Measurements from ENCODE around the gene SUSD4. TPM values are rescaled to one million over a fixed set of nuclear protein-coding genes. Genes with fewer than 3 reads are reported as not detected.

Gene SUSD4
- total and polyA plus RNA-seq, 3 donors from 2014 or later, result 13.9 to 17.7 (median 13.9) TPM

DNA sequence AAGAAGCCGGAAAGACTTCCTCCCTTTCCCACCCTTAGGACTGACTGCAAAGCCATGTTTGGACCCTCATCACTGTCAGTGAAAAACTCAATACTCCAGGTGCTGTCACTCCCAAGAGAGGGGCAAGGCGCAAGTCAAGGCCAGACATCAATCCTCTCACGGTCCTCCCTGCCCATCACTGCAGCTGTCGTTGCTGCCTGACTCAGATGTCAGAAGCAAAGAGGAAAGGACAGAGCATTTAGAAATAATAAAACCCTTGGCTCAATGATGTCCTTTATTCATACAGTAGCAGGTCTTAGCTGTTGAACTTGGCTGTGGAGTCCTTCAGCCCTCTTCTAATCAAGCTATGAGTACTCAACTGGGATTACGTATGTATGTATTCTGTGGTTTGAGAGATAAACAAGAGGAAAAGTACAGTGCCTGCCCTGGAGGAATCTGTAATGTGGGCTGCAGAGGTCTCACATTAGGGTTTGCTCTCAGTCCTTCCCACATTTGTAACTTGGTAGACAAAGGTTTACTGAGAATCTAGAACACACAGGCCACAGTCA is 13.5 kb downstream of the SUSD4 start:
- TF ChIP-seq, protein P1, sequence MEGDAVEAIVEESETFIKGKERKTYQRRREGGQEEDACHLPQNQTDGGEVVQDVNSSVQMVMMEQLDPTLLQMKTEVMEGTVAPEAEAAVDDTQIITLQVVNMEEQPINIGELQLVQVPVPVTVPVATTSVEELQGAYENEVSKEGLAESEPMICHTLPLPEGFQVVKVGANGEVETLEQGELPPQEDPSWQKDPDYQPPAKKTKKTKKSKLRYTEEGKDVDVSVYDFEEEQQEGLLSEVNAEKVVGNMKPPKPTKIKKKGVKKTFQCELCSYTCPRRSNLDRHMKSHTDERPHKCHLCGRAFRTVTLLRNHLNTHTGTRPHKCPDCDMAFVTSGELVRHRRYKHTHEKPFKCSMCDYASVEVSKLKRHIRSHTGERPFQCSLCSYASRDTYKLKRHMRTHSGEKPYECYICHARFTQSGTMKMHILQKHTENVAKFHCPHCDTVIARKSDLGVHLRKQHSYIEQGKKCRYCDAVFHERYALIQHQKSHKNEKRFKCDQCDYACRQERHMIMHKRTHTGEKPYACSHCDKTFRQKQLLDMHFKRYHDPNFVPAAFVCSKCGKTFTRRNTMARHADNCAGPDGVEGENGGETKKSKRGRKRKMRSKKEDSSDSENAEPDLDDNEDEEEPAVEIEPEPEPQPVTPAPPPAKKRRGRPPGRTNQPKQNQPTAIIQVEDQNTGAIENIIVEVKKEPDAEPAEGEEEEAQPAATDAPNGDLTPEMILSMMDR (IDR thresholded peaks at IDR 0.05), result no peak
- no peak for TF ChIP-seq POLR2A (IDR thresholded peaks at IDR 0.05)
- Histone ChIP-seq H3K4me3 (no peak overlapping the region), H3K27me3 (no peaks in the 10 kb centered on the region), H3K27ac (no peak overlapping the region), H3K9me3 (no peaks in the 10 kb centered on the region), H3K36me3 (ENCODE audit: low read depth, missing control alignments) (no peaks in the 10 kb centered on the region), H3K4me1 (peaks cover 18% of the 10 kb centered on the region)
- intact Hi-C loops (cut with DNase I; ENCODE audit: low total_unique reads), result no loop called here
- 52 to 59% methylated on average over 5 of the region's 5 CpGs for WGBS, 2 donors
- no peak for DNase-seq

DNA sequence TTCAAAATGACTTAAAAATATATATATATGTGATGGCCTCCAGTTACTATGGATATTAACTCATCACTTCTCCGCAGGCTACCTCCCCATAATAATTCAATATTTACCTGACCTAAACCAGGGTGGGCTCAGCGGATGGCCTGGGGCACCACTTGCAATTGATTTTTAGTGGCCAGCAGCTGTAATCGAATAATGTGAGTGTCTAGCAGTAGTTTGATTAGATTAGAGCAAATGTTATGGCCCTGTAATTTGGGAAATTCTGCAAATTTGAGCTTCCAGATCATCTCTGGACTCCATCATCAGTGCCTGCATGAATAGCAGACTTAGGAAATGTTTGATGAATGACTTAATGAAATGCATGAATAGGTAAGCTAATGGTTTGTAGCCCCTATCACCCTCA is 14.7 kb downstream of the SUSD4 start:
- no peaks in the 10 kb centered on the region for H3K27me3 ChIP-seq
- peaks cover 27% of the 10 kb centered on the region for H3K4me1 ChIP-seq
- WGBS, 2 donors, result 92 to 94% methylated on average over 3 of the region's 3 CpGs
- H3K9me3 ChIP-seq, result no peaks in the 10 kb centered on the region
- no peak for TF ChIP-seq POLR2A (IDR thresholded peaks at IDR 0.05)
- TF ChIP-seq, protein P1 (IDR thresholded peaks at IDR 0.05), result no peak
- no peak overlapping the region for H3K27ac ChIP-seq
- H3K36me3 ChIP-seq (ENCODE audit: low read depth, missing control alignments), result no peaks in the 10 kb centered on the region
- no peak overlapping the region for H3K4me3 ChIP-seq
- intact Hi-C loops (cut with DNase I; ENCODE audit: low total_unique reads), result no loop called here
- DNase-seq, result no peak

DNA sequence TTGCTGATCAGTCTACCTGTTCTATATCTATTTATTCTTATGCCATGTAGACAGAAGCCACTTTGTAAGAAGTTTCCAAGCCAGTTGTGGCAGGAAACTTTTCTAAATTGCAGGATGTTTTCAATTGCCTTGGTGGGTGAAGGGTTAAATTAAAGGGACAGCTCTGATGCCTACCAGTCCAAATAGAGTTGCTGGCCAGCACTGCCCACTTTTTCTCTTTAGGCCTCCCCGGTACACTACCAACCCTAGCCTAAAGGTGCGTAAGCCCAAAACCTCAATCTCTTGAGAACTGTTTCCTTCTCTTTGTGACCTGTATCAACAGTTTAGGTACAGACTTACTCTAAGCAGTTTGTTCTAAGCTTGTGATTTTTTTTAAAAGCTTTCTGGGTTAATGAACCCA is 15.5 kb downstream of the SUSD4 start:
- Histone ChIP-seq H3K36me3 (ENCODE audit: low read depth, missing control alignments) (no peaks in the 10 kb centered on the region), H3K9me3 (no peaks in the 10 kb centered on the region), H3K4me1 (peaks cover 33% of the 10 kb centered on the region), H3K27ac (no peak overlapping the region), H3K27me3 (no peaks in the 10 kb centered on the region), H3K4me3 (no peak overlapping the region)
- no peak for DNase-seq
- intact Hi-C loops (cut with DNase I; ENCODE audit: low total_unique reads), result no loop called here
- TF ChIP-seq, protein P1 (IDR thresholded peaks at IDR 0.05), result no peak
- no peak for TF ChIP-seq POLR2A (IDR thresholded peaks at IDR 0.05)
- 59 to 76% methylated on average over 2 of the region's 2 CpGs for WGBS, 2 donors

DNA sequence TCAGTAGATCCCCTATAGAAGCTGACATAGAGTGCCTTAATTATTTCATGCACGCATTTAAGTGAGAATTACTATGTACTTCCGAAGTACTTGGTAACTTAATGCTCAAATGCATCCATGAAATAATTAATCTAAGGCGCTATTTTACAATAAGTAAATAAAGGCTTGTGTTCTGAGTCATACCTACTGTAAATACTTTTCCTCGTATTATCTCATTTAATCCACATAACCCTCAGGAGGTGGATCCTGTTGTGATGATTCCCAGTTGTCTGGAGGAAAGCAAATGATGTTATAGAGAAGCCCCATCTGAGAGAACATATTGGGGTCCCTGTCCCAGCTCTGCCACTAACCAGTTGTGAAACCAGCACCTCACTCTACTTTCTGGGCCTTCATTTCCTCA is 16.4 kb downstream of the SUSD4 start:
- no peaks in the 10 kb centered on the region for H3K36me3 ChIP-seq (ENCODE audit: low read depth, missing control alignments)
- intact Hi-C loops (cut with DNase I; ENCODE audit: low total_unique reads), result no loop called here
- no peak for TF ChIP-seq POLR2A (IDR thresholded peaks at IDR 0.05)
- TF ChIP-seq, protein P1 (IDR thresholded peaks at IDR 0.05), result no peak
- peaks cover 35% of the 10 kb centered on the region for H3K4me1 ChIP-seq
- H3K4me3 ChIP-seq, result no peak overlapping the region
- no peak for DNase-seq
- no peaks in the 10 kb centered on the region for H3K27me3 ChIP-seq
- H3K9me3 ChIP-seq, result no peaks in the 10 kb centered on the region
- WGBS, 2 donors, result 94 to 100% methylated on average over 4 of the region's 4 CpGs
- no peak overlapping the region for H3K27ac ChIP-seq

DNA sequence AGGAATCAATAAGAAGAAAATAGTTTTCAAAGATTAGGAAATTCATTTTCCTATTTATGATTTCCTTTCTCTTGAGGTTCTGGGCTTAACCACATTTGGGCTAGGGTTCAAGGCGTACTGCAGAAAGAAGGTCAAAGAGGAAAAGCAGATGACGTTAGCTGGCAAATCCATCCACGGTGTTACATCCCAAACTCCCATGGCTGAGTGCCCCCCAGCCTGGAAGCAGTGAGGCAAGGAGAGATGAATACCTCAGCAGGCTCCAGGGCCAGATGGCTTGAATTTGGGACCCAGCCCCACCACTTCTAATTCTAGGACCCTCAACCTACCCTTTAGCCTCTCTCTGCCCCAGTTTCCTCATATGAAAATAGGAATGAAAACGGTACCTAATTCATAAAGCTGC is 17.7 kb downstream of the SUSD4 start:
- H3K27me3 ChIP-seq, result no peaks in the 10 kb centered on the region
- no peak overlapping the region for H3K4me3 ChIP-seq
- TF ChIP-seq POLR2A (IDR thresholded peaks at IDR 0.05), result no peak
- TF ChIP-seq, protein P1 (IDR thresholded peaks at IDR 0.05), result no peak
- peaks cover 48% of the 10 kb centered on the region for H3K4me1 ChIP-seq
- no peaks in the 10 kb centered on the region for H3K9me3 ChIP-seq
- DNase-seq, result no peak
- WGBS, 2 donors, result 64 to 66% methylated on average over 4 of the region's 4 CpGs
- H3K36me3 ChIP-seq (ENCODE audit: low read depth, missing control alignments), result no peaks in the 10 kb centered on the region
- no peak overlapping the region for H3K27ac ChIP-seq
- intact Hi-C loops (cut with DNase I; ENCODE audit: low total_unique reads), result no loop called here
